ENCODE results near the gene PPEF1.
"Not testable (repeated sequence)": the region's sequence is repeated elsewhere in the genome, so short reads cannot be mapped to it uniquely, and the experiment has no call there.

Gene PPEF1

DNA sequence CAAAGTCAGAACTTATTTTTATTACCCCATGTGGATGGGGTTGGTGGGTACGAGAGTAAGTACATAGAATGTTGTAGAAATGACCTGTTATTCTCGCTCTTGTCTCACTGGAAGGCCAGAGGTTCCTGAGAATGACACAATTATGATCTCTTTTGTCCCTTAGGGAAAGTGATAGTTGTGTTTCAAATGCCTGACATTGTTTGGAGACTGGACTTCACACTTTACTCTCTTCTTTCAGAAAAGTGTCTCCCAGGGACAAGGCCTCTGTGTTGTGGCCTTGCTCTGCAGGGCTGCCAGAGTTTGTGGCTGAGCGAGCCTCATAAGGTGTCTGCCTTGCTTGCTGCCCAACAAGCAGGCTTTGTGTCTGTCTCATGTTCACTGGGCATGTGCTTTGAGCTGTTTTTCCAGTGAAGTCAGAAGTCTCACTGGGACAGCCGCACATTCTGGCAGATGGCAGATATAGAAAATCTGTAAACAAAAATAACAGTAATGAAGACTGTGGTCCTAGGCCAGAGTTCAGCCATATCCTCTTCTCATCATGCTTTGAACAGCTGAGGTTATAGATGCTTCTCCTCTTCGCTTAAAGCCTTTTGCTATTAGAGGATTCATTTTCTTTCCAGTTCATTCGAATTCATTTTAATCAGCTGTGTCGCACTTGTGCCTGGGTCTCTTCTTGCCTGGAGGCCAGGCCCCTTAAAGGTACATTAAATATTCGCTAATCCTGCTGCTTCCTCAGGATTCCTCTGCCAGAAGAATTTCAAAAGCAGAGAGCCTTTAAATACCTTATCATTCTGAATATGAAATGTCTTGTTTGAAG is 14.4 kb downstream of the PPEF1 start:
- Mint-ChIP-seq H3K27me3 (peaks cover 22% of the 10 kb centered on the region), H3K9me3 (no peaks in the 10 kb centered on the region), H3K4me1 (no peaks in the 10 kb centered on the region), H3K36me3 (ENCODE audit: insufficient read depth) (peaks cover 2% of the 10 kb centered on the region), H3K4me3 (no peak overlapping the region), H3K27ac (ENCODE audit: low read depth) (no peak overlapping the region)
- DNase-seq (ENCODE audit: low spot score in 2 of 2) = no peak
- ATAC-seq (replicated peaks; ENCODE audit: extremely low read depth, poor library complexity, severe bottlenecking) = no peak

DNA sequence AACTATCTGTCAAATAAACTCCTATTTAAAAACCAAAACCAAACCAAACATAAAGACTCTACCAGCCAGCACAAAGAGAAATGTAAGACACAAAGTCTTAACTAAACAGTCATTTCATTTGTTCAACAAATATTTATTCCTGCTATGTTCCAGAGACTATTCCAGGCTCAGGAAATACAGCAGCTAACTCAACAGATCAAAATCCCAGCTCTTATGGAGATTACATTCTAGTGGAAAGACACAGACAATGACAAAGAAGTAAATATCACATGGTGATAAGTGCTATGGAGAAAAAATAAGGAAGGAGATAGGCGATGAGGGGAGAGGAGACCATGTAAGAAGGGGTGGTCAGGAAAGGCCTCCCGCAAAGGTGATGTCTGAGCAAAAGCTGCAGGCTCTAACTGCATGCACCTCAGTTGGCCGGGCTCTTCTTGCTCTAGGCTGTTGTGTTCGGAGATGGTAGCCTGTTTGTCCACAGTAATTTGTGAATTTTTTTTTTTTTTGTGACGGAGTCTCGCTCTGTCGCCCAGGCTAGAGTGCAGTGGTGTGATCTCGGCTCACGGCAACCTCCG is 15.1 kb downstream of the PPEF1 start:
- no peak overlapping the region for H3K27ac Mint-ChIP-seq (ENCODE audit: low read depth)
- ATAC-seq (replicated peaks; ENCODE audit: extremely low read depth, poor library complexity, severe bottlenecking) (no peak), DNase-seq (ENCODE audit: low spot score in 2 of 2) (no peak)
- H3K4me1 Mint-ChIP-seq = no peaks in the 10 kb centered on the region
- peaks cover 2% of the 10 kb centered on the region for H3K36me3 Mint-ChIP-seq (ENCODE audit: insufficient read depth)
- no peaks in the 10 kb centered on the region for H3K9me3 Mint-ChIP-seq
- no peak overlapping the region for H3K4me3 Mint-ChIP-seq
- peaks cover 16% of the 10 kb centered on the region for H3K27me3 Mint-ChIP-seq

DNA sequence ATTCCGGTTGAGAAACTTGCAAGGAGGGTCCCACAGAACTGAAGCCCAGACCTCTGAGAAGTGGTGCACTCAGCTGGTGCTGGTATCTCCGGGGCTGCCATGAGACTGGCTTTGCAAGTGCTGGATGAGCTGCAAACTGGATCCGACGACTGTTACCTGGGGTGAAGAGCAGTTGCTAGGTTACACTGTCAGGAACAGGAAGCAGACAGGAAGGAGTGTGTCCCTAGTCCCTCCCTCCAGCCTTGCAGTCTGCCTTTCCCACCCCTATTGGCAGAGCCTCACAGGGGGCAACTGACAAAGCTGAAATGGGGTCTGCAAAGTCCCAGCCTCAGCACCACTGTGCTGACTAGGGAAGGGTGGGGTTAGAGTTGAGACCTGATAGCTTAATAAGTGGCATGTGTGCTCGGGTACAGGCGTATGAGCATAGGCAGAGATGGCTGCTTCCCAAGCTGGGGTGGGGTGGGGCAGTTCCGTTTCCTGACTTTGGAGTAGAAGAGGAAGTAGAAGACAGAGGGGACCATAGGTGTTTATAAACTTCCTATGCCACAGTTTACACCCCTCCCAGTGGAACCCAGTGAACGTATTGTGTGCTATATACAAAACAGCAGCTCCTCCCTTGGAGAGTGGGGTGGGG is 18.0 kb downstream of the PPEF1 start:
- ATAC-seq (replicated peaks; ENCODE audit: extremely low read depth, poor library complexity, severe bottlenecking) (no peak), DNase-seq (ENCODE audit: low spot score in 2 of 2) (no peak)
- H3K4me1 Mint-ChIP-seq = no peaks in the 10 kb centered on the region
- no peak overlapping the region for H3K4me3 Mint-ChIP-seq
- H3K27ac Mint-ChIP-seq (ENCODE audit: low read depth) = no peak overlapping the region
- H3K9me3 Mint-ChIP-seq = no peaks in the 10 kb centered on the region
- H3K36me3 Mint-ChIP-seq (ENCODE audit: insufficient read depth) = peaks cover 2% of the 10 kb centered on the region
- peaks cover 11% of the 10 kb centered on the region for H3K27me3 Mint-ChIP-seq

DNA sequence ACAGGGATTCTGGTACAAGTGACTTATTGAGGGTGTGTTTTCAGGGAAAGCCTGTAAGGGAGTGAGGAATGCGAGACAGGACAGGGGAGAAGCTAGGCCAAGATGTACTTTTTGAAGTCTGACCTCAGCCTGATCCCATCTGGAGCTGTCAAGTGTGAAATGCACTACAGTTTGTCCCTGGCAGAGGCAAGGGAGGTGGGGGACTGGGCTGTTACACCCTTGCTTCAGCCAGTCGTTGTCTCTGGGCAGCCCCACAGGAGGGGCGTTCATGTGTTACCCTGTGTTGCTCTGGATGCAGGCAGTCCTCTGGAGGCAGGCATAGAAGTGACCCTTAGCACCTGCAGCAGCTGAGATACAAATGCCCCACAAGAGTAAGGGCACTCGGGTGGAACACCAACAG is 25.8 kb downstream of the PPEF1 start:
- no peaks in the 10 kb centered on the region for H3K36me3 Mint-ChIP-seq (ENCODE audit: insufficient read depth)

DNA sequence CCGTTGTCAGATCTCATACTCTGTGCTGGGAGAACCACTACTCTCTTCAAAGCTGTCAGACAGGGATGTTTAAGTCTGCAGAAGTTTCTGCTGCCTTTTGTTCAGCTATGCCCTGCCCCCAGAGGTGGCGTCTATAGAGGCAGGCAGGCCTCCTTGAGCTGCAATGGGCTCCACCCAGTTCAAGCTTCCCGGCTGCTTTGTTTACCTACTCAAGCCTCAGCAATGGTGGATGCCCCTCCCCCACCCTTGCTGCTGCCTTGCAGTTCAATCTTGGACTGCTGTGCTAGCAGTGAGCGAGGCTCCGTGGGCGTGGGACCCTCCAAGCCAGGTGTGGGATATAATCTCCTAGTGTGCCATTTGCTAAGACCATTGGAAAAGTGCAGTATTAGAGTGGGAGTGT is 32.2 kb downstream of the PPEF1 start:
- H3K4me1 Mint-ChIP-seq; H3K4me3 Mint-ChIP-seq; H3K9me3 Mint-ChIP-seq; H3K27me3 Mint-ChIP-seq; H3K27ac Mint-ChIP-seq (ENCODE audit: low read depth); H3K36me3 Mint-ChIP-seq (ENCODE audit: insufficient read depth); DNase-seq (ENCODE audit: low spot score in 2 of 2); ATAC-seq (replicated peaks; ENCODE audit: extremely low read depth, poor library complexity, severe bottlenecking): not testable (repeated sequence)

More for the DNA sequence above, 25.8 kb downstream of the PPEF1 start:
- Mint-ChIP-seq H3K4me3 (no peak overlapping the region), H3K9me3 (no peaks in the 10 kb centered on the region), H3K27ac (ENCODE audit: low read depth) (no peak overlapping the region), H3K27me3 (no peaks in the 10 kb centered on the region), H3K4me1 (no peaks in the 10 kb centered on the region)
- DNase-seq (ENCODE audit: low spot score in 2 of 2) = no peak
- no peak for ATAC-seq (replicated peaks; ENCODE audit: extremely low read depth, poor library complexity, severe bottlenecking)

DNA sequence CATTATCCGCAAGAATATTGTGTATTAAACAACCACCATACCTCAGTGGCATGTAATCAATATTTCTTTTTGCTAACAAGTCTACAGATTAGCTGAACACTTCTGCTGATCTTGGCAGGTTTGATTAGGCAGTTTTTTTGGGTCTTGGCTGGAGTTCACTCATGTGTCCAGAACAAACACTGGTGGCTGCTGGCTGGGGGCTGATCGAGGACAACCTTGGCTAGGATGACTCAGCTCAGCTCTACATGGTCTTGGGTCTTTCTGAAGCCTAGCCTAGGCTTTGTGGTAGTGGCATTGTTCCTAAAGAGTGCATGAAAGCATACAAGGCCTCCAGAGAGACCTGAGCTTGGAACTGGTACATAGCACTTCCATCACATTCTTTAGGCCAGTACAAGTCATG is 41.1 kb downstream of the PPEF1 start:
- no peak for ATAC-seq (replicated peaks; ENCODE audit: extremely low read depth, poor library complexity, severe bottlenecking)

DNA sequence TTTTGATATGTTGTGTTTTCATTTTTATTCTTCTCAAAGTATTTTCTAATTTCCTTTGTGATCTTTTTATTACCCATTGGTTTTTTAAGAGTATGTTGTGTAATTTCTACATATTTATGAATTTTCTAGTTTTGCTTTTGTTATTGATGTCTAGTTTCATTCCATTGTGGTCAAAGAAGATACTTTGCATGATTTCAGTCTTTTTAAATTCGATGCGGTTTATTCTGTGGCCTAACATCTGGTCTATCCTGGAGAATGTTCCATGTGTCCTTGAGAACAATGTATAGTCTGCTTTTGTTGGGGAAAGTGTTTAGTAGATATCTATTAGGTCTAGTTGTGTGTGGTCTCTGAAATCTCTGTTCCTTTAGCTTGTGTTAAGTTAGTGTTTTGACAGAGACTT is 46.2 kb downstream of the PPEF1 start:
- H3K4me1 Mint-ChIP-seq = no peaks in the 10 kb centered on the region
- DNase-seq (ENCODE audit: low spot score in 2 of 2) (no peak), ATAC-seq (replicated peaks; ENCODE audit: extremely low read depth, poor library complexity, severe bottlenecking) (no peak)
- H3K9me3 Mint-ChIP-seq = no peaks in the 10 kb centered on the region
- H3K36me3 Mint-ChIP-seq (ENCODE audit: insufficient read depth) = peaks cover 2% of the 10 kb centered on the region
- H3K4me3 Mint-ChIP-seq = no peak overlapping the region
- no peak overlapping the region for H3K27ac Mint-ChIP-seq (ENCODE audit: low read depth)
- H3K27me3 Mint-ChIP-seq = peaks cover 22% of the 10 kb centered on the region

More for the DNA sequence above, 41.1 kb downstream of the PPEF1 start:
- Mint-ChIP-seq H3K4me3 (no peak overlapping the region), H3K9me3 (no peaks in the 10 kb centered on the region), H3K27ac (ENCODE audit: low read depth) (no peak overlapping the region), H3K27me3 (peaks cover 29% of the 10 kb centered on the region), H3K4me1 (no peaks in the 10 kb centered on the region), H3K36me3 (ENCODE audit: insufficient read depth) (peaks cover 2% of the 10 kb centered on the region)
- DNase-seq (ENCODE audit: low spot score in 2 of 2) = no peak

DNA sequence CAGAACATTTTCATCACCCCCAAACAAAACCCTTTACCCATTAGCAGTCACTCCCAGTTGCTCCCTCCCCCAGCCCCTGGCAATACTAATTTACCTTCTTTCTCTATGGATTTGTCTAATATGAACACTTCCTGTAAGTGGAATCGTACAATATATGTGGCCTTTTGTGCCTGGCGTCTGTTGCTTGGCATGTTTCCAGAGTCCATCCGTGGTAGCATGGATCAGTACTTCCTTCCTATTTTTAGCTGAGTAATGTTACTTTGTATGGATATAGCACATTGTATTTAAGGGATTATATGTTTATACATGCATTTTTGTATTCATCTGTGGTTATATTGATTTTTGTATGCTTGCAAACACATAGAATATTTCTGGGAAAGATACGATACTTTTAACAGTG is 48.2 kb downstream of the PPEF1 start:
- Mint-ChIP-seq H3K27ac (ENCODE audit: low read depth) (no peak overlapping the region), H3K27me3 (peaks cover 17% of the 10 kb centered on the region), H3K4me1 (no peaks in the 10 kb centered on the region), H3K36me3 (ENCODE audit: insufficient read depth) (peaks cover 2% of the 10 kb centered on the region), H3K9me3 (no peaks in the 10 kb centered on the region), H3K4me3 (no peak overlapping the region)
- ATAC-seq (replicated peaks; ENCODE audit: extremely low read depth, poor library complexity, severe bottlenecking) = no peak
- no peak for DNase-seq (ENCODE audit: low spot score in 2 of 2)

DNA sequence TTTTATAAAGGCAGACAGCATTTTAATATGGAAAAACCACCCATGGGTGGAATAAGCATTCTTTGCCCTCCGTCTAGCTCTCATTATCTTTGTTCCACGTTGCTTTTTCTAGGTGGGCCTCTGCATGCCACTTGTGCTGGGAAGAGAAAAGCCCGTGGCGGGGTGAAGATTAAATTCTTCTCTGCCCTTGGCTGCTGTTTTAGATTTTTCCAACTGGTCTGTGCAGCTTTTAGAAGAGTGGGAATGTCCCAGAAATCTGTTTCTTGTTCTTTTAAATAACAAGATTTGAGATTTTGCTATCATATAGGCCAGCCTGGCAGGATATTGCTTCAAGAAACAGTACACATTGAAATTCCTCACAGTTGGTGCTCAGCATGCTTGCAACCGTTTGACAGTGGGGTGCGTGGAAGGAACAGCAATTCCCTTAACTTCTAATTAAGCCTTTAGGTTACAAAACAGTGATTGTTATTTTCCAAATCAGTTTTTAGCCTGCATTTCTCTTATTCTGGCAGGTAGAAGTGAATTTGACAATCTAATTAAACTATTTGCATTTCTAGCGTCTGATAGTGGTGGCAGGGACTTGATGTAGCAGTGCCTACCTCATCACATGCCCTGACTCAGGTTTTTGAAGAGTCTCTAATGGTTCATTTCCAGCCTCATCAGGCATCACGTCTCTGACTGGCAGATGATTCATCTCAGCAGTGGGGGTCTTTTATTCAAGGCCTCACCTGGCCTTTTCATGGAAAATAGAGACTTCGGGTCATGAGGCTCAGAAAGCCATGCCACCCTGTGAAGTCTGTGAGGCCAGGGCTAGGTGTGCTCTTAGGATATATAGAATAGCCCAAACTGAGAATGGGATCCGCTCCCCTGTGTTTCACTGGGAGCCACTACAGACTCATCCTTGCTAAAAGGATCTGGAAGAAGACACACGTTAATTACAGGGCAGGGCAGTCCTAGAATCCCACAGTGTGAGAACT is 50.8 kb downstream of the PPEF1 start:
- H3K27ac Mint-ChIP-seq (ENCODE audit: low read depth) = no peak overlapping the region
- no peaks in the 10 kb centered on the region for H3K36me3 Mint-ChIP-seq (ENCODE audit: insufficient read depth)
- H3K9me3 Mint-ChIP-seq = no peaks in the 10 kb centered on the region
- no peak for DNase-seq (ENCODE audit: low spot score in 2 of 2)
- H3K27me3 Mint-ChIP-seq = peaks cover 9% of the 10 kb centered on the region
- ATAC-seq (replicated peaks; ENCODE audit: extremely low read depth, poor library complexity, severe bottlenecking) = no peak
- no peaks in the 10 kb centered on the region for H3K4me1 Mint-ChIP-seq
- no peak overlapping the region for H3K4me3 Mint-ChIP-seq

DNA sequence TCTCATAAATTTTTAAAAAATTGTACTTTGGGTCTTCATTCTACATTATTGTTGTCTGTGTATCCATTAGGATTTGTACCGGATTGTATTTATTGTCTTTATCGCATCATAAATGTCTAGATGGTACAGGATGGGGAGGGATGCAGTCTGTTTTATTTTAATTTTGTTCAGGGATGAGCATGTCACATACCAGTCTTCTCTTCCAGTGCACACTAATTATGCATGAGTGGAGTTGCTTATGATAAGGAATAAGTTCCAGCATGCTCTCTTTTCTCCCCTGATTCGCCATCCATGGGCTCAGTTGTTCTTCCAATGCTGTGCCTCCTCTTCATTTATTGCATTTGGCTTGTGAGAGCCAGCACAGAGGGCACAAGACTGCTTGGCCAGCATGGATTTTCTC is 54.3 kb downstream of the PPEF1 start:
- ATAC-seq (replicated peaks; ENCODE audit: extremely low read depth, poor library complexity, severe bottlenecking) (no peak), DNase-seq (ENCODE audit: low spot score in 2 of 2) (no peak)
- peaks cover 2% of the 10 kb centered on the region for H3K36me3 Mint-ChIP-seq (ENCODE audit: insufficient read depth)
- H3K9me3 Mint-ChIP-seq = no peaks in the 10 kb centered on the region
- H3K27ac Mint-ChIP-seq (ENCODE audit: low read depth) = no peak overlapping the region
- H3K27me3 Mint-ChIP-seq = no peaks in the 10 kb centered on the region
- H3K4me3 Mint-ChIP-seq = no peak overlapping the region
- H3K4me1 Mint-ChIP-seq = no peaks in the 10 kb centered on the region

DNA sequence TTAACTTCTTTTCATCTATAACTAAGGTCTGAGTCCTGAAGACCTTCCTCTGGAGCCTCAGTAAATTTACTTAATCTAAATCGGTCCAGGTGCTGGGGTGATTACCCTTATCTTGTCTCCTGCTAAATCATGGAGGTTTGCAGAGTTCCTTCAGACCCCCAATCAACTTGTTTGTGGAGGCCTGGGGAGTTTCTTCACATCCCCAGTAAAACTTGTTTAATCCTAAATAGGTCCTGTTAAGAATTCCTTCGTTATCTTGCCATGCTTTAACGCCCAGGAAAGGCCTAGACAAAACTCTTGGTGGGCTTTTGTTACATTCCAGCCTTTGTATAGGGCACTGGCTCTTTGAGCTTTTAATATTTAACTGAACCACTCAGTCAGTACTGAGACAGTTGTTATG is 55.7 kb downstream of the PPEF1 start:
- H3K4me3 Mint-ChIP-seq; ATAC-seq (replicated peaks; ENCODE audit: extremely low read depth, poor library complexity, severe bottlenecking); H3K27me3 Mint-ChIP-seq; H3K27ac Mint-ChIP-seq (ENCODE audit: low read depth); H3K9me3 Mint-ChIP-seq; H3K4me1 Mint-ChIP-seq; H3K36me3 Mint-ChIP-seq (ENCODE audit: insufficient read depth); DNase-seq (ENCODE audit: low spot score in 2 of 2): not testable (repeated sequence)

DNA sequence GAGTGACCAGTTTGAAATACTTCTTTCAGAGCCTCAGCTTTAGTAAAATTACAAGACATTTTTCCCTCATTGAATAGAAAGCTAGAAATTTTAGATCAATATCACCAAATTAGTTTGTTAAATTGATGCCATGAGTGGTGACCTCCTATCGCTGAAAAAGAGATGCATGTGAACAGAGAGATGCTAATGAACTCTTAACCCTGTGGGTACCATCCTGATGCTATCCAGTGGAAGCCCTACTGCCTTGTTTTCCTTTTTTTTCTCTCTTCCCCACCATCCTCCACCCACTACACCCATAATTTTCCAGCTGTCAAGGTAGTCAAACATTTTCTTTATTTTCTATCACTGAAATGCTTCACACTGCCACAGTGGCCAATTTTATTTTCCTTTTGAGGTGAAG is 61.9 kb downstream of the PPEF1 start:
- Mint-ChIP-seq H3K27me3 (no peaks in the 10 kb centered on the region), H3K4me3 (no peak overlapping the region), H3K27ac (ENCODE audit: low read depth) (no peak overlapping the region), H3K9me3 (no peaks in the 10 kb centered on the region), H3K4me1 (no peaks in the 10 kb centered on the region), H3K36me3 (ENCODE audit: insufficient read depth) (no peaks in the 10 kb centered on the region)
- DNase-seq (ENCODE audit: low spot score in 2 of 2) = no peak
- no peak for ATAC-seq (replicated peaks; ENCODE audit: extremely low read depth, poor library complexity, severe bottlenecking)

All from central memory CD8-positive, alpha-beta T cell (primary cell).